Measurements from ENCODE around the gene QSER1. TPM values are rescaled to one million over a fixed set of nuclear protein-coding genes. Genes with fewer than 3 reads are reported as not detected.

Gene QSER1
- total RNA-seq, 2 donors from 2014 or later = 20.3 to 40.0 TPM

GRCh38 chr11:33021501-33021900, 128.9 kb downstream of the QSER1 start:
- ATAC-seq (ENCODE audit: insufficient number of reproducible peaks, low FRiP score, low read depth) = no peak
- H3K27me3 ChIP-seq (replicated peaks; ENCODE audit: insufficient read depth) = no peaks in the 10 kb centered on the region
- H3K4me1 ChIP-seq (ENCODE audit: control insufficient read depth in 1 of 2, low read depth in 2 of 2) = peaks cover 0 to 4% of the 10 kb centered on the region in 2 donors
- no peak overlapping the region for H3K27ac ChIP-seq
- no peaks in the 10 kb centered on the region for H3K36me3 ChIP-seq
- no peak for TF ChIP-seq CTCF (IDR thresholded peaks at IDR 0.05)
- no peak for DNase-seq (ENCODE audit: low spot score)
- no peak overlapping the region for H3K4me3 ChIP-seq
- no peaks in the 10 kb centered on the region for H3K9me3 ChIP-seq

GRCh38 chr11:33021937-33022336, 129.3 kb downstream of the QSER1 start:
- Histone ChIP-seq H3K4me3 (no peak overlapping the region), H3K27ac (no peak overlapping the region), H3K27me3 (replicated peaks; ENCODE audit: insufficient read depth) (no peaks in the 10 kb centered on the region), H3K9me3 (no peaks in the 10 kb centered on the region), H3K4me1 (ENCODE audit: control insufficient read depth in 1 of 2, low read depth in 2 of 2) (no peaks in the 10 kb centered on the region), H3K36me3 (no peaks in the 10 kb centered on the region)
- no peak for TF ChIP-seq CTCF (IDR thresholded peaks at IDR 0.05)
- ATAC-seq (ENCODE audit: insufficient number of reproducible peaks, low FRiP score, low read depth) = no peak
- no peak for DNase-seq (ENCODE audit: low spot score)

GRCh38 chr11:33025339-33025722, 132.7 kb downstream of the QSER1 start:
- Histone ChIP-seq H3K4me1 (ENCODE audit: control insufficient read depth in 1 of 2, low read depth in 2 of 2) (no peaks in the 10 kb centered on the region), H3K27me3 (replicated peaks; ENCODE audit: insufficient read depth) (no peaks in the 10 kb centered on the region), H3K9me3 (no peaks in the 10 kb centered on the region), H3K4me3 (no peak overlapping the region), H3K27ac (no peak overlapping the region), H3K36me3 (no peaks in the 10 kb centered on the region)
- no peak for DNase-seq (ENCODE audit: low spot score)
- no peak for TF ChIP-seq CTCF (IDR thresholded peaks at IDR 0.05)
- no peak for ATAC-seq (ENCODE audit: insufficient number of reproducible peaks, low FRiP score, low read depth)

GRCh38 chr11:33027233-33027632, 134.6 kb downstream of the QSER1 start:
- Histone ChIP-seq H3K9me3 (no peaks in the 10 kb centered on the region), H3K36me3 (no peaks in the 10 kb centered on the region), H3K4me3 (no peak overlapping the region), H3K4me1 (ENCODE audit: control insufficient read depth in 1 of 2, low read depth in 2 of 2) (no peaks in the 10 kb centered on the region), H3K27me3 (replicated peaks; ENCODE audit: insufficient read depth) (no peaks in the 10 kb centered on the region), H3K27ac (no peak overlapping the region)
- ATAC-seq (ENCODE audit: insufficient number of reproducible peaks, low FRiP score, low read depth) = no peak
- TF ChIP-seq CTCF (IDR thresholded peaks at IDR 0.05) = no peak
- no peak for DNase-seq (ENCODE audit: low spot score)

GRCh38 chr11:33027846-33028536, 135.4 kb downstream of the QSER1 start:
- TF ChIP-seq CTCF (IDR thresholded peaks at IDR 0.05) = no peak
- no peaks in the 10 kb centered on the region for H3K4me1 ChIP-seq (ENCODE audit: control insufficient read depth in 1 of 2, low read depth in 2 of 2)
- no peak overlapping the region for H3K4me3 ChIP-seq
- no peaks in the 10 kb centered on the region for H3K36me3 ChIP-seq
- DNase-seq (ENCODE audit: low spot score) = no peak
- ATAC-seq (ENCODE audit: insufficient number of reproducible peaks, low FRiP score, low read depth) = no peak
- H3K27me3 ChIP-seq (replicated peaks; ENCODE audit: insufficient read depth) = no peaks in the 10 kb centered on the region
- H3K27ac ChIP-seq = no peak overlapping the region
- no peaks in the 10 kb centered on the region for H3K9me3 ChIP-seq
